GM21447 (cell line): ENCODE measurements around the gene WNT5B.

ENCODE experiments used
- ATAC-seq: cut with Tn5 transposase; IDR thresholded peaks from one replicate; pipeline ENCODE4 v1.9.1; 2021; ENCODE audit not compliant: unreplicated experiment

Gene WNT5B

DNA sequence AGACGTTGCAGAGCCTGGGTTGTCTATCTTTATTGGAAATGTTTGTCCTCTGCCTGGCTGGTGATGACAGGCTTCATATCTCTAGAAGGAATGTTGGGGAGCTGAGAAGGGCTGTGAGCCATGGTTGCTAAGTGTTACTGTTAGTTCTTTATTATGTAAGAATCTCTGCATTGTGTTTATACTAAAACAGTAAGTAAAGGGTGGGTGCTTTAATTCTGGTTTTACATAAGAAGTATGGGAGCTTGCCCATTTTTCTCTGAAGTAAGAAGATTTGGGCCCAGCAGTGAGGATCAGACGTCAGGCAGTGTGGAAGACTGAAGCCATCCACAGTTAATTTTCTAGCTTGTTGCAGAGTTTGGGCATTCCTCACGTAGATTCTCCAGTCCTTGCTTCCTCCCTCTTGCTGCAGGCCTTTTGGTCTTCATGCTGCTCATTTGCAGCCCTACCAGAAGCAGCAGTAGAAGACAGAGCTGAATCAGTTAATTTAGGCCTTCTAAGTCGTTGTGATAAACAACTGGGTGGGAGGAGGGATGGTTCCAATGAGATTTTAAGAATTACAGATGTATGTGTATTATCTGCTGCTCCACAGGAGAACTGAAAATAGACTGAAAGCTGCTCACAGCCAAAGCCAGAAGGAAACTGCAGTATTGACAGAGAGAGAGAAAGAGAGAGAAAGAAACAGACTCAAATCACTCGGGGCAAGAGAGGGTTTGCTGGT is 21.4 kb downstream of the WNT5B start:
- no peak for ATAC-seq

DNA sequence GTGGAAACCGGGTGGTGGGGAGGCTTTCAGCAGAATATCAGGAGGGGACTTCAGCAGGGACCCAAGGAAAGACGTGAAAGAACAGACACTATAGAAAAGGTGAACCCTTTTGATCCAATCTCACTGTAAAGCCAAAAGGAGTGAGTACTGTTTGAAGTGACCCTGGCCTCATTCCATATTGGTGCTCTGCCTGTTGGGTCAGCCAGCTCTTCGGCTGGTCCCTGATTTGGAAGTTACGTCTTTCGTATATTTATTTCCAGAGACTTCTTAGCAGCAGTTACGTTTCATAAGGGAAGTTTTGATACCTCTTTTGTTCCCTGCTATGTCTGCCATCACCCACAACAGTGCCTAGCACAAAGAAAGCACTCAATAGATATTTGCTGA is 21.9 kb downstream of the WNT5B start:
- no peak for ATAC-seq

- no peak for ATAC-seq
Measured at GRCh38 chr12:1651946-1652345, 22.9 kb downstream of the WNT5B start.

GRCh38 chr12:1655225-1655788 is 26.3 kb downstream of the WNT5B start:
- ATAC-seq, result no peak

GRCh38 chr12:1656902-1657301 is 27.9 kb downstream of the WNT5B start:
- no peak for ATAC-seq

DNA sequence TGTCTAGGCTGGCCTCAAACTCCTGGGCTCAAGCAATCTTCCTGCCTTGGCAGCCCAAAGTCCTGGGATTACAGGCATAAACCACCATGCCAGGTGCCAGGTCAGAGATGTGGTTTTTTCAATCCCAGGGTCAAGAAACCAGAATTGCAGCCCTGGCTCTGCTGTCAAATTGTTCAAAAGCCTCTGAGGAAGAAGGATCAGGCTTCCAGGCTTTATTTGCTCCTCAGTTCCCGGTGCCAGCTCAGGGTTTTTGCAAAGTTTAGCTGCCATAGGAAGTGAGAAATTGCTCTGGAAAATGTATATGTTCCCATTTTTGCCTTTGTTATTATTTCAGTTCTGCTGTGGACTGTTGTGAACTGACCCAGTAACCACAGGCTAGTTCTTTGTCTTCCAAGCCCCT is 28.7 kb downstream of the WNT5B start:
- ATAC-seq, result no peak

GRCh38 chr12:1660304-1661187 is 31.5 kb downstream of the WNT5B start:
- ATAC-seq, result no peak

GRCh38 chr12:1661553-1662335 is 32.7 kb downstream of the WNT5B start:
- peak; percentile 73 for ATAC-seq

GRCh38 chr12:1662761-1663439 is 33.9 kb downstream of the WNT5B start:
- no peak for ATAC-seq

DNA sequence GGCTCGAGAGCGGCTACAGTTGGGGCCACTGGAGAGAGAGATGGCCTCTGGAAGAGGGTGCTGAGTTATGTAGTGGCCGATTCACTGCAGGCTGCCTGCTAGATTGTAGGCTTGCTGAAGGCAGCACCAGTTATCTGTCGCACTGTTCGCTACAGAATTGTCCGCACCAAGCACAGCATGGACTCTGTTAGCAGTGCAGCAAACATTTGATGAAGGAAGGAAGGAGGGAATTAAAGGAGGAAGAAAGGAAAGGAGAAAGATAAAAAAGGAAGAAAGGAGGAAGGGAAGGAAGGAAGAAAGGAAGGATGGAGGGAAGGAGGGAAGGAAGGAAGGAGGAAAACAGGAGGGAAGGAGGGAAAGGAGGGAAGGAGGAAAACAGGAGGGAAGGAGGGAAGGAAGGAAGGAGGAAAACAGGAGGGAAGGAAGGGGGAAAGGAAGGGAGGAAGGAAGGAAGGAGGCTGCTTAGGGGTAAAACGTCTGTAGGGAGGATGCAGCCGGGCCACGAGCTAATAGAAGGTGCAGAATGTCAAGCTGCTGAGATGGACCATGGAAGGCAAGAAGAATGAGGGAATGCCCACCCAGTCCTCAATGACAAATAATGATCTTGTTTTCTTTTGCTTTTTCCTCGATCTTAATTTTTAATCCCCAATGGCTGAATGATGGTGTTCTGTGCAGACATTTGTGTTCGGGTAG is 34.6 kb downstream of the WNT5B start:
- ATAC-seq, result no peak

DNA sequence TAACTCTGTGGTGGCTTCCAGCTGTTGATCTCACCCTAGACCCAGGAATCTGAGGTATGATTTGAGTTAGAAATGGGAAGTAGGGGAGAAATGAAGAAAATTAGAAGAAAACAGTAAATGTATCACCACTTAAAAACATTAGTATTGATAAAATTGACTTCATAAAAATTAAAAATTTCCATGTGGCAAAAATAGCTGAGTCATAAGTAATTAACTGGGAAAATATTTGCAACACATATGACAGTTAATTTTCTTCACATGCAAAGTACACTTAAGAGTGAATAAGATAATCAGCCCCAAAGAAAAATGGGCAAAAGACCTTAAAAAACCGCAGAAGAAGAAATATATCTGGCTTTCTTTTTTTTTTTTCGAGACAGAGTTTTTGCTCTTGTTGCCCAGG is 36.3 kb downstream of the WNT5B start:
- no peak for ATAC-seq

GRCh38 chr12:1666215-1666614 is 37.2 kb downstream of the WNT5B start:
- no peak for ATAC-seq

- no peak for ATAC-seq
Measured at GRCh38 chr12:1666685-1667162, 37.7 kb downstream of the WNT5B start.

- no peak for ATAC-seq
Measured at GRCh38 chr12:1668833-1669543, 40.0 kb downstream of the WNT5B start.

GRCh38 chr12:1670358-1671268 is 41.6 kb downstream of the WNT5B start:
- no peak for ATAC-seq

GRCh38 chr12:1676043-1676442 is 47.0 kb downstream of the WNT5B start:
- no peak for ATAC-seq

DNA sequence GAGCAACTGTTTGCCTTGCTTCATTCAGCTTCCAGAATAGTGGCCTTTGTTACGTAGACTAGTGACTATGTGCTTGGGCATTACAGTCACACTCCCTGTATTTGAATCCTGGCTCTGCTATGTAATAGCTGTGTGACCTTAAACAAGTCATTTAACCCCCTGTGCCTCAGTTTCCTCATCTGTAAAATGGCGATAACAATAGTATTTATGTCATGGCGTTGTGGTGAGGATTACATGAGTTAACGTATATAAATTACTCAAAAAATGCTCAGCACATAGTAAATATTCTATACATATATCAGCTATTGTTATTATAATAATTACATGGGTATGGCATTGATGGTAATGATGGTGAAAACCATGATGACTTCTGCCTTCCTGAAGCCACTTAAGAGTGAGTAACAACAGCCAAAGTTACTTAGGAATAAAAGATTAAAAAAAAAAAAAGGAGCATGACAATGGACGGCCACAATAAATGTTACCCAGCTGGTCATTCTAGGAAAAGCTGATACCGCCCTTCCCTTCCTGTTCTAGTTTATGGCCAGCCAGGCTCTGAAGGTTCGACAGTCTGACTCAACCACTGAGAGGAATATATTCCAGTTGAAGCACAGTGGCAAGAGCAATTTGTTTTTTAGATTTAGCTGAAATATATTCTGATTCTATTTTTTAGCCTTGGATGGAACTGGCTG is 51.9 kb downstream of the WNT5B start:
- no peak for ATAC-seq

- no peak for ATAC-seq
Measured at GRCh38 chr12:1681493-1681807, 52.4 kb downstream of the WNT5B start.
